Esophagus squamous epithelium (tissue), 5 donors: ENCODE data around the gene CLCN4. TPM values are rescaled to one million over a fixed set of nuclear protein-coding genes. Genes with fewer than 3 reads are reported as not detected.

Source experiments
- DNase-seq: peaks from one replicate; lab custom pipeline; 2025; lab: John Stamatoyannopoulos, UW
- H3K27ac ChIP-seq, 4 donors: fragments of 200-600 bp; sonication (generic); one replicate each; pipeline ENCODE4 v1.5.1; 2016 to 2019; ENCODE audit warnings: mild to moderate bottlenecking in 1 of 4
- H3K27me3 ChIP-seq, 4 donors: fragments of 200-600 bp; sonication (generic); 1 replicate in 3 of 4; 2 replicates in 1 of 4; pipeline versions ENCODE4 v1.5.1 to v1.6.0; 2017 to 2021; ENCODE audit warnings: antibody characterized with exemption in 1 of 4
- H3K36me3 ChIP-seq, 3 donors: fragments of 200-600 bp; sonication (generic); one replicate each; pipeline ENCODE4 v1.5.1; 2016 to 2019
- H3K4me1 ChIP-seq, 3 donors: fragments of 200-600 bp; sonication (generic); one replicate each; pipeline ENCODE4 v1.5.1; 2017 to 2019
- H3K4me3 ChIP-seq, 4 donors: fragments of 200-600 bp; sonication (generic); 1 replicate in 3 of 4; 2 replicates in 1 of 4; pipeline ENCODE4 v1.5.1; 2016 to 2019; ENCODE audit warnings: mild to moderate bottlenecking in 2 of 4, moderate library complexity in 1 of 4
- H3K9me3 ChIP-seq, 3 donors: fragments of 200-600 bp; sonication (generic); one replicate each; pipeline ENCODE4 v1.5.1; 2016 to 2019
- POLR2A ChIP-seq, 4 donors: fragments of 450-650 bp; IDR thresholded peaks; one replicate each; pipeline ENCODE4 v1.6.1; 2017; ENCODE audit warnings: antibody characterized with exemption in 4 of 4, mild to moderate bottlenecking in 4 of 4, moderate library complexity in 3 of 4
- WGBS, 2 donors: methylation state at CpG; one replicate each; pipeline ENCODE4 v1.1.5; 2018; 5-methylcytosine and 5-hydroxymethylcytosine counted together
- intact Hi-C: fragments of 100-400 bp; cut with DNase I; formaldehyde crosslinking; loops from one replicate; pipeline ENCODE4 v1.15.0; 2022
- total RNA-seq, 4 donors: library from RNA; depleted of rRNA; stranded (reverse); fragments of >200 nt; gene quantifications; one replicate each; pipeline ENCODE4 v1.1.0, GENCODE V29; 2016
- TF ChIP-seq, protein P1 (sequence below), 6 experiments: fragments of 450-650 bp in 4 of 6; fragments of 200-600 bp in 2 of 6; sonication (generic) in 2 of 6; IDR thresholded peaks; one replicate each; pipeline ENCODE4 v1.5.1; 2016 to 2019; ENCODE audit warnings: antibody characterized with exemption in 6 of 6, mild to moderate bottlenecking in 4 of 6, moderate library complexity in 4 of 6
- donor health status: DM: yes; HTN: yes; CAD: no.

Gene CLCN4
- total RNA-seq, 4 donors from 2014 or later: 0.04 to 3.1 (median 0.53) TPM

DNA sequence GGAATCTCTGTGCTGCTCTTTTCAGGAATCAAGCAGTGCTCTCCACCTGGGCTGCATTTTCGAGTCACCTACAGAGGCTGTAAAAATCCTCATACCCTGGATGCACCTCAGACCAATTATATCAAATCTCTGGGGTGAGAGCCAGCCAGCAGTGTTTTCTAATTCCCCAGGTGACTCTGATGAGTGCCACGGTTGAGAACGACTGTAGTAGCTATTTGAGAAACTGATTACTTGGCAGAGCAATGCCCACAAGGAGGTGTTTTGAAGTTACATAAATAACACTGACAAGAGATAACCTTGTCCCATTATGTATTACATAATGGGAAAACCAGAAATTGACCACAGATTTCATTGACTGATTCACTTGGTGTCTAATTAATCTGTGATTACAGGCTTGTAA lies 46.8 kb downstream of the CLCN4 start:
- no peaks in the 10 kb centered on the region for H3K9me3 ChIP-seq
- intact Hi-C loops: no loop called here
- 64 to 90% methylated on average over 2 to 3 of the region's 3 CpGs for WGBS, 2 donors
- TF ChIP-seq POLR2A (IDR thresholded peaks at IDR 0.05): no peak
- TF ChIP-seq, protein P1, sequence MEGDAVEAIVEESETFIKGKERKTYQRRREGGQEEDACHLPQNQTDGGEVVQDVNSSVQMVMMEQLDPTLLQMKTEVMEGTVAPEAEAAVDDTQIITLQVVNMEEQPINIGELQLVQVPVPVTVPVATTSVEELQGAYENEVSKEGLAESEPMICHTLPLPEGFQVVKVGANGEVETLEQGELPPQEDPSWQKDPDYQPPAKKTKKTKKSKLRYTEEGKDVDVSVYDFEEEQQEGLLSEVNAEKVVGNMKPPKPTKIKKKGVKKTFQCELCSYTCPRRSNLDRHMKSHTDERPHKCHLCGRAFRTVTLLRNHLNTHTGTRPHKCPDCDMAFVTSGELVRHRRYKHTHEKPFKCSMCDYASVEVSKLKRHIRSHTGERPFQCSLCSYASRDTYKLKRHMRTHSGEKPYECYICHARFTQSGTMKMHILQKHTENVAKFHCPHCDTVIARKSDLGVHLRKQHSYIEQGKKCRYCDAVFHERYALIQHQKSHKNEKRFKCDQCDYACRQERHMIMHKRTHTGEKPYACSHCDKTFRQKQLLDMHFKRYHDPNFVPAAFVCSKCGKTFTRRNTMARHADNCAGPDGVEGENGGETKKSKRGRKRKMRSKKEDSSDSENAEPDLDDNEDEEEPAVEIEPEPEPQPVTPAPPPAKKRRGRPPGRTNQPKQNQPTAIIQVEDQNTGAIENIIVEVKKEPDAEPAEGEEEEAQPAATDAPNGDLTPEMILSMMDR (IDR thresholded peaks at IDR 0.05): no peak
- H3K36me3 ChIP-seq: no peaks in the 10 kb centered on the region
- H3K27me3 ChIP-seq: no peaks in the 10 kb centered on the region
- no peak for DNase-seq
- no peak overlapping the region for H3K27ac ChIP-seq
- H3K4me3 ChIP-seq: no peak overlapping the region
- no peaks in the 10 kb centered on the region for H3K4me1 ChIP-seq

DNA sequence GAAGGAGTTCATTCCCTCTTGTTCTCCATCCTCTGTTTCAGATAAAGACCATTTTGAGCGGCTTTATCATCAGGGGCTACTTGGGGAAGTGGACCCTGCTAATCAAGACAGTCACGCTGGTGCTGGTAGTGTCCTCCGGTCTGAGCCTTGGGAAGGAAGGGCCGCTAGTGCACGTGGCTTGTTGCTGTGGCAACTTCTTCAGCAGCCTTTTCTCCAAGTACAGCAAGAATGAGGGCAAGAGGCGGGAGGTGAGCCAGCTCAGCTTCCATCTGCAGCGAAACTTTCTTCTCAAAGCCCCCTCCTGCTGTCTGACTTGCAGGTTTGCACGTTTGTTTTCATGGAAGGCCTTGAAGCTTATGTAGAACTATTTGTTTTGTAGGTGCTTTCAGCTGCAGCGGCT lies 49.5 kb downstream of the CLCN4 start:
- no peaks in the 10 kb centered on the region for H3K36me3 ChIP-seq
- no peaks in the 10 kb centered on the region for H3K27me3 ChIP-seq
- DNase-seq: no peak
- intact Hi-C loops: no loop called here
- no peaks in the 10 kb centered on the region for H3K9me3 ChIP-seq
- no peaks in the 10 kb centered on the region for H3K4me1 ChIP-seq
- TF ChIP-seq, protein P1 (IDR thresholded peaks at IDR 0.05): no peak
- TF ChIP-seq POLR2A (IDR thresholded peaks at IDR 0.05): no peak
- H3K4me3 ChIP-seq: no peak overlapping the region
- H3K27ac ChIP-seq: no peak overlapping the region
- 75 to 88% methylated on average over 5 to 8 of the region's 9 CpGs for WGBS, 2 donors

DNA sequence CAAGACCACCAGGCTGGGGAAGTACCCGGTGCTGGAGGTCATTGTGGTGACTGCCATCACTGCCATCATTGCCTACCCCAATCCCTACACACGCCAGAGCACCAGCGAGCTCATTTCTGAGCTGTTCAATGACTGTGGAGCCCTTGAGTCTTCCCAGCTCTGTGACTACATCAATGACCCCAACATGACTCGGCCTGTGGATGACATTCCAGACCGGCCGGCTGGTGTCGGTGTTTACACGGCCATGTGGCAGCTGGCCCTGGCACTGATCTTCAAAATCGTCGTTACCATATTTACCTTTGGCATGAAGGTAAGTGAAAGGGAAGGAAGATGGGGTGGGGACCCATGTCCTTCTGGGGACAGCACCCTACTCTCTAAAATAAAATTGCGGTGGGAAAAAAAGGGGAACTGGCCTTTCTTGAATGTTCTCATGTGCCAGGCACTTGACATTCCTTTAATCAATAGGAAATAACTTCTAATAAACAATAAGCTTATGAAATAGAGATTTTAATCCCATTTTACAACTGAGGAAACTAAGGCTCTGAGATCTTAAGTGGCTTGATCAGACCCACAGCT lies 51.6 kb downstream of the CLCN4 start:
- Histone ChIP-seq H3K4me1 (no peaks in the 10 kb centered on the region), H3K9me3 (no peaks in the 10 kb centered on the region), H3K27me3 (no peaks in the 10 kb centered on the region), H3K4me3 (no peak overlapping the region), H3K27ac (no peak overlapping the region), H3K36me3 (no peaks in the 10 kb centered on the region)
- intact Hi-C loops: no loop called here
- no peak for DNase-seq
- 87% methylated on average over 3 of the region's 11 CpGs; no CpG with 5 or more reads in 1 of the 2 donors for WGBS, 2 donors
- TF ChIP-seq, protein P1 (IDR thresholded peaks at IDR 0.05): no peak
- no peak for TF ChIP-seq POLR2A (IDR thresholded peaks at IDR 0.05)

DNA sequence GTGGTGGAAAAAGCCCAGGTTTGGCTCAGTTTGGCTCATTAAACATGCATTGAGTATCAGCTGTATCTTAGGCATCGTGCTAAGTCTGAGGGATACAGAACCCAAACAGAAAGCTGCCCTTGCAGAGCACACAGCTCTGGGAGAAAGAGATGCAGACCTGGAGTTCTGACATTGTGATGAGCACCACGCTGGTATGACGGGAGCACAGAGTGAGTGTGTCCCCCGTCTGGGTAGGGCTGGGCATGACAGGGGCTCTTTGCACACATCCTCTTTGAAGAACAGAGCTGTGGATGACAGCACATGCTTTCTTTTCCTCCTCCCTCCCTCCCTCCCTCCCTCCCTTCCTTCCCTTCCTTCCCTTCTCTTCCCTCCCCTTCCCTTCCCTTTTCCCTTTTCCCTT lies 52.2 kb downstream of the CLCN4 start:
- Histone ChIP-seq H3K27ac (no peak overlapping the region), H3K9me3 (no peaks in the 10 kb centered on the region), H3K36me3 (no peaks in the 10 kb centered on the region), H3K27me3 (no peaks in the 10 kb centered on the region), H3K4me3 (no peak overlapping the region), H3K4me1 (no peaks in the 10 kb centered on the region)
- intact Hi-C loops: no loop called here
- TF ChIP-seq POLR2A (IDR thresholded peaks at IDR 0.05): no peak
- TF ChIP-seq, protein P1 (IDR thresholded peaks at IDR 0.05): no peak
- no peak for DNase-seq
- 62 to 67% methylated on average over 3 to 4 of the region's 4 CpGs for WGBS, 2 donors

DNA sequence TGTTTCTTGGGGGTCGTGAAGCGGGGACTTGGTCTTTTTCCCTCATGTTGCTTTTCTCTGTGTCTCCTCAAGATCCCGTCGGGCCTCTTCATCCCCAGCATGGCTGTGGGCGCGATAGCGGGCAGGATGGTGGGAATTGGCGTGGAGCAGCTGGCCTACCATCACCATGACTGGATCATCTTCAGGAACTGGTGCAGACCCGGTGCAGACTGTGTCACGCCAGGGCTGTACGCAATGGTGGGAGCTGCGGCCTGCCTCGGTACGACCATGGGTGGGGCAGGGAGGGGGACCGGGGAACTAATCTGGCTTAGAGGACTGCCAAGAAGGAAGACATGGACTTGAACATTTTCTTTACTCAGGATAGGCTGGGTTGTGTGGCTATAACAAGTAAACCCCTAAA lies 55.6 kb downstream of the CLCN4 start:
- TF ChIP-seq, protein P1 (IDR thresholded peaks at IDR 0.05): no peak
- TF ChIP-seq POLR2A (IDR thresholded peaks at IDR 0.05): no peak
- Histone ChIP-seq H3K27ac (no peak overlapping the region), H3K4me1 (no peaks in the 10 kb centered on the region), H3K27me3 (no peaks in the 10 kb centered on the region), H3K4me3 (no peak overlapping the region), H3K36me3 (no peaks in the 10 kb centered on the region), H3K9me3 (no peaks in the 10 kb centered on the region)
- DNase-seq: no peak
- intact Hi-C loops: no loop called here
- 82% methylated on average over 11 of the region's 15 CpGs; no CpG with 5 or more reads in 1 of the 2 donors for WGBS, 2 donors
